GM18868 (cell line): Measurements from ENCODE around the gene NFKB2.

ENCODE experiments used
- ATAC-seq: cut with Tn5 transposase; IDR thresholded peaks from one replicate; pipeline ENCODE4 v1.9.1; 2021; ENCODE audit warnings: mild to moderate bottlenecking, moderate library complexity; ENCODE audit not compliant: unreplicated experiment

NFKB2 gene

GRCh38 chr10:102395400-102396316, at the start of gene NFKB2:
Gene NFKB2 (plus strand): TSS chr10:102395705. CDS start chr10:102395960, 255 bp downstream.
- ATAC-seq = peak; percentile 29

DNA sequence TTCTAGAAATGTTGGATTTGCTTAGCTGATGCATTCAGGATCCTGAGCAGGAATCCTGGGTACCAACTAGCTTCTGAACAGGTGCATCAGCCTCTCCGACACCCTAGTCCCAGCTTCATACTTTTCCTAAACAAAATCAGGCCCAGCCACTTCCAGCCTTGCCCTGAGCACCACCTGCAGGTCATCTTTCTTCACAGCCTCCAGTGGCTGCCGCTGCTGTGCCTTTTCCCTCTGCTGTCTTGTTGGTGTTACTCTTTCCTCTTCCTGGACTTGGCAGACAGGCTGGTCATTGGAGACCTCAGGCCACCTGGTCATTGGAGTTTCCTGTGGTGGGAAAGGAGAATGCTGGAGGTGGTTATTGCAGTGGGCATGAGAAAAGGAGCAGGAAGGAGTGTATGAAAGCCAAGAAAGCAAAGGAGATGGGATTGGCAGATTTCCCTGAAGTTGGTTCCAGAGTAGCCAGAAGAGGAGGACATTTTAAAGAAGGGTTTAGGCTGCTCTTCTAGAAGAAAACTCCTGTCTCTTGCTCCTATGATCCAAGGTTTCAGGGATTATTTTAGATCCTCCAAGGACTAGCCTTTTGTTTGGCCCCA, 48.2 kb upstream of the NFKB2 start:
- no peak for ATAC-seq

GRCh38 chr10:102352066-102352715, 43.3 kb upstream of the NFKB2 start:
- no peak for ATAC-seq

GRCh38 chr10:102354451-102354850, 41.1 kb upstream of the NFKB2 start:
- no peak for ATAC-seq

DNA sequence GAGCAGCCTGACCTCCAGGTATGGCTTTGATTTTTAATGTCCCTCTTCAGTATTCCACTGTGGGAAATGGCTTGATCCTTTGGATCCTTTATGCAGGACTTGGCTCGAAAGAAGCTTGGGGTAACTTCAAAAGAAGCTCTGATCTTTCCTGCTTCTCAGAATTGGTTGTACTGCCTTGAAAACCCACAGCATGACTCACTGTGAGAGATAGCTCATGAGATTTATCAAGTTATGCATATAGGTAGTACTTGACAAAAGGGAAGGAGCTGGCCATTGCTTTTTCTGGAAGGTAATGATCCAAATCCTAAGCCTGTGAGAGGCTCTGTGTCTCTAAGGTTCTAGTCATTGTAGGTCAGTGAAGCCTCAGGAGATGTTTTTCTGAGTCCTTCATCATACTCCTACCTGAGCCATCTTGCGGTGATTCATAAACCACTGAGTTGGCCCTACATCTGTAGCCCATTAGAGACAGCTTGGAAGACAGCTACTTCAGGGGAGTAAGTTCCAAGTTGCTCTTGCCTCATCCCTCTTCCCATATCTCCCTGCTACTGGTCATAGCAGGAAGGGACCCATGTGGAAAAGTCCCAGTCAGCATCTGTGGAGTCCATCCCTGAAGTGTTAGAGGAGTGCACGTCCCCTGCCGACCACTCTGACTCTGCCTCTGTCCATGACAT, 36.7 kb upstream of the NFKB2 start:
- no peak for ATAC-seq

- no peak for ATAC-seq
Observed at GRCh38 chr10:102367441-102367840, 28.1 kb upstream of the NFKB2 start.

GRCh38 chr10:102368077-102368476, 27.4 kb upstream of the NFKB2 start:
- ATAC-seq = no peak

DNA sequence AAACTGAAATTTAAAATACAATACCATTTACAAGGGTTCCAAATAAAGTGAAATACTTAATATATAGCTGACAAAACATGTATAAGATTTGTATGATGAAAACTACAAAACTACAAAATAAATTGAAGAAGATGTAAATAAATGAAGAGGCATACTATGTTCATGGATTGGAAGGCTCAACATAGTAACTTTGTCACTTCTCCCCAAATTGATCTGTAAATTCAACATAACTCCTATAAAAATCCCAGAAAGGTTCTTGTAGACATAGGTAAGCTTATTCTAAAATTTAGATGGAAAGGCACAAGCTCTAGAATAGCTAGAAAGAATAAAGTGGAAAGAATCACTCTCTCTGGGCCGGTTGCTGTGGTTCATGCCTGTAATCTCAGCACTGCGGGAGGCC, 24.2 kb upstream of the NFKB2 start:
- no peak for ATAC-seq

GRCh38 chr10:102375250-102375649, 20.3 kb upstream of the NFKB2 start:
- ATAC-seq = no peak

GRCh38 chr10:102375867-102376266, 19.6 kb upstream of the NFKB2 start:
- ATAC-seq = no peak

DNA sequence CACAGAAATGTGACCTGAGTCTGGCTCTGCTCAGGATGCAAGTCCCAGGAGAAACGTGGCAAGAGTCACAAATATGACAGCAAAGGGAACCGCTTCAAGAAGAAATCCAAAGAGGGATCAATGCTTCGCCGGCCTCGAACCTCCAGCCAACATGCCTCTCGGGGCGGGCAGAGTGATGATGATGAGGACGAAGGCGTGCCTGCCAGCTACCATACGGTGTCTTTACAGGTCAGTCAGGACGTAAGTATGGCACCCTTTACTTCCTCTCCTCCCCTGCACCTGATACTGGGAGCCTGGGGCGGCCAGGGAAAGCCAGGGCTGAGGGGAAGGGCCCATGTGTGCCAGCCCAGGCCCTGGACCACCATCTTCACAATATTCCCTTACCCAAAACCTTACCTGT, 18.6 kb upstream of the NFKB2 start:
- no peak for ATAC-seq

DNA sequence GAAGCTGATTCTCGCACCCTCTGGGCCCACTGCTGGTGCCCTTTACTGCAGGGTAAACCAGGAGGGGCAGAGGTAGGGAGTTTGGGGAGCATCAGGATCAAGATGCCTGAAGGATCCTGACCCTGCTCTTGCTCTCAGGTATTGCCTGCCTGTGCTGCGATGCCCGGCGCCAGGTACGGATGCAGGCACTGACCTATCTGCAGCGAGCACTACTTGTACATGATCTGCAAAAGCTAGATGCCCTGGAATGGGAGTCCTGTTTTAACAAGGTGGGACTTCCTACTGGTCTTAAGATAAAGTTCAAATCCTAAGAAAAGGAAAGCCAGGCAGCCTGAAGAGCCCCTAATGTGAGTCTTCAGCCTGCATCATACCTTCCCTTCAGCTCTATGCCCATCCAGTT, 16.1 kb upstream of the NFKB2 start:
- ATAC-seq = no peak

GRCh38 chr10:102381983-102382382, 13.5 kb upstream of the NFKB2 start:
- no peak for ATAC-seq

GRCh38 chr10:102382871-102383270, 12.6 kb upstream of the NFKB2 start:
- ATAC-seq = no peak

DNA sequence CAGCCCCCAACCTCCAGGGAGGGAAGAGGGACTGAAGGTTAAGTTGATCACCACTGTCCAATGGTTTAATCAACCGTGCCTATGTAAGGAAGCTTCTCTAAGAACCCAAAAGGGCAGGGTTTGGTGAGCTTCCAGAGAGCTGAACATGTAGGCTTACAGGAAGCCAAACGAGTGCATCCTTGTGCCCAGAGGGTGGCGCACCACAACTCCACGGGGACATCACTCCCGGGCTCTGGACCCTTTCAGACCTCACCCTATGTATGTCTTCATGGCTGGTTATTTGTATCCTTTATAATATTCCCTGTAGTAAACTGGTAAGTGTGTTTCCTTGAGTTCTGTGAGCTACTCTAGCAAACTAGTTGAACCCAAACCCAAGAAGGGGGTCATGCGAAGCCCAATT, 11.5 kb upstream of the NFKB2 start:
- ATAC-seq = no peak

- no peak for ATAC-seq
Observed at GRCh38 chr10:102384606-102385429, 10.7 kb upstream of the NFKB2 start.

GRCh38 chr10:102389894-102390293, 5.6 kb upstream of the NFKB2 start:
- ATAC-seq = no peak

DNA sequence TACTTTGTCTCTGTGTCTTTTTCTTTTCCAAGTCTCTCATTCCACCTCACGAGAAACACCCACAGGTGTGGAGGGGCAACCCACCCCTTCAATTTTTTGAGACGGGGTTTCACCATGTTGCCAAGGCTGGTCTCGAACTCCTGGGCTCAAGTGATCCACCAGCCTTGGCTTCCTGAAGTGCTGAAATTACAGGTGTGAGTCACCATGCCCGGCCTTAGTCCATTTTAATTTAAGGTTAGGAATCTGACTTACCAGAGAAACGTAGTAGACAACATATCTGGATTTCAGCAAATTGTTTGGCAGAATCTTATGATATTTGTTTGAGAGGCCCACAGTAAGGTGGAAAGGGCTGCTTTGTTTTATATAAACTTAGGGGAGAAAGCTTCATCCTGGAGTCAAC, 3.2 kb upstream of the NFKB2 start:
- ATAC-seq = no peak

- ATAC-seq = no peak
Observed at GRCh38 chr10:102393411-102394078, 2.0 kb upstream of the NFKB2 start.
